H1 (cell line): ENCODE measurements around the gene PRRC2C. TPM values are rescaled to one million over a fixed set of nuclear protein-coding genes. Genes with fewer than 3 reads are reported as not detected.

Source experiments
- BACH1 ChIP-seq: IDR thresholded peaks from 2 replicates; pipeline ENCODE4 v1.6.1; 2012; ENCODE audit warnings: low read length, improper control_type of control experiment
- CTBP2 ChIP-seq: IDR thresholded peaks from 2 replicates; pipeline ENCODE4 v1.7.0; 2011; ENCODE audit warnings: borderline replicate concordance, mild to moderate bottlenecking, moderate library complexity, mixed read lengths, low read length; ENCODE audit not compliant: insufficient read depth, insufficient read length
- EP300 ChIP-seq, 2 experiments: IDR thresholded peaks; 1 replicate in 1 of 2; 2 replicates in 1 of 2; pipeline ENCODE4 v1.6.1; 2011 to 2012; ENCODE audit warnings: low read depth in 2 of 2, low read length in 2 of 2, mild to moderate bottlenecking in 2 of 2, borderline replicate concordance in 1 of 2, inconsistent platforms in 1 of 2, moderate library complexity in 1 of 2
- POU5F1 ChIP-seq: IDR thresholded peaks from 2 replicates; pipeline ENCODE4 v1.6.1; 2011; ENCODE audit warnings: low read depth, mild to moderate bottlenecking, low read length, moderate library complexity
- SIN3A ChIP-seq, 2 experiments: IDR thresholded peaks in 1 of 2; conservative IDR thresholded peaks in 1 of 2; 2 replicates each; pipeline ENCODE4 v1.6.1; 2011 to 2012; ENCODE audit warnings: low read length in 2 of 2, improper control_type of control experiment in 1 of 2, low read depth in 1 of 2, mild to moderate bottlenecking in 1 of 2
- polyA plus RNA-seq, 7 experiments: library from polyadenylated mRNA; depleted of rRNA in 3 of 7; stranded (reverse) in 5 of 7; unstranded in 2 of 7; fragments of >200 nt in 5 of 7; fragments of 200-250 nt in 2 of 7; gene quantifications; 1 replicate in 5 of 7; 2 replicates in 1 of 7; 4 replicates in 1 of 7; pipeline versions ENCODE4 v1.2.1 to v1.2.3, GENCODE V29; 2011 to 2013; ENCODE audit warnings: missing spikeins in 2 of 7, mixed read lengths in 2 of 7
- total RNA-seq: library from RNA; stranded (reverse); fragmentation: NEBNext Ultra II Directional; extraction: Animal tissue kit (Norgen Biotek cat#: 25700); gene quantifications from 2 replicates; pipeline ENCODE4 v1.2.1, GENCODE V29; 2021
- TF ChIP-seq, protein P1 (sequence below): fragments of 300-600 bp; sonication (generic); IDR thresholded peaks from 2 replicates; pipeline ENCODE4 v1.7.1; 2012; ENCODE audit warnings: low read length, moderate library complexity, mild to moderate bottlenecking, inconsistent platforms; ENCODE audit not compliant: insufficient replicate concordance

PRRC2C gene
- total and polyA plus RNA-seq, 2 of the 8 experiments (the other 6 are each of a cell fraction or from before 2014, with no cell fraction given), result 125 to 264 TPM

DNA sequence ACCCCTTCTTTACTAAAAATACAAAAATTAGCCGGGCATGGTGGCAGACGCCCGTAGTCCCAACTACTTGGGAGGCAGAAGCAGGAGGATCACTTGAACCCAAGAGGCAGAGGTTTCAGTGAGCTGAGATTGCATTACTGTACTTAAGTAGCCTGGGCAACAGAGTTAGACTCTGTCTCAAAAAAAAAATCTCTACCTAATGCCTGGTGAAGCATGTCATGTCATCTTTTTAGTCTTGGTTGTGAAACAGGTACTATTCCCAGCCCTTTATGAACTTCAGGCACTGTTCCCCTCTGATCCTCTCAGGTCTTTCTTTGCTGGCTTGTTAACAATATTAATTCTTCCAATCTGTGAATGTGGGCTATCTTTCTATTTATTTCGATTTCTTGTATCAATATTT is 22.1 kb downstream of the PRRC2C start (continued):
- TF ChIP-seq CTBP2 (no peak), BACH1 (no peak), POU5F1 (no peak), EP300 (IDR thresholded peaks at IDR 0.05; ENCODE audit: borderline replicate concordance in 1 of 2, low read depth in 2 of 2, low read length in 2 of 2) (no peak), SIN3A (conservative IDR thresholded peaks at IDR 0.05 in 1 of 2, IDR thresholded peaks at IDR 0.05 in 1 of 2; ENCODE audit: low read depth in 1 of 2, low read length in 2 of 2) (no peak)
- TF ChIP-seq, protein P1, sequence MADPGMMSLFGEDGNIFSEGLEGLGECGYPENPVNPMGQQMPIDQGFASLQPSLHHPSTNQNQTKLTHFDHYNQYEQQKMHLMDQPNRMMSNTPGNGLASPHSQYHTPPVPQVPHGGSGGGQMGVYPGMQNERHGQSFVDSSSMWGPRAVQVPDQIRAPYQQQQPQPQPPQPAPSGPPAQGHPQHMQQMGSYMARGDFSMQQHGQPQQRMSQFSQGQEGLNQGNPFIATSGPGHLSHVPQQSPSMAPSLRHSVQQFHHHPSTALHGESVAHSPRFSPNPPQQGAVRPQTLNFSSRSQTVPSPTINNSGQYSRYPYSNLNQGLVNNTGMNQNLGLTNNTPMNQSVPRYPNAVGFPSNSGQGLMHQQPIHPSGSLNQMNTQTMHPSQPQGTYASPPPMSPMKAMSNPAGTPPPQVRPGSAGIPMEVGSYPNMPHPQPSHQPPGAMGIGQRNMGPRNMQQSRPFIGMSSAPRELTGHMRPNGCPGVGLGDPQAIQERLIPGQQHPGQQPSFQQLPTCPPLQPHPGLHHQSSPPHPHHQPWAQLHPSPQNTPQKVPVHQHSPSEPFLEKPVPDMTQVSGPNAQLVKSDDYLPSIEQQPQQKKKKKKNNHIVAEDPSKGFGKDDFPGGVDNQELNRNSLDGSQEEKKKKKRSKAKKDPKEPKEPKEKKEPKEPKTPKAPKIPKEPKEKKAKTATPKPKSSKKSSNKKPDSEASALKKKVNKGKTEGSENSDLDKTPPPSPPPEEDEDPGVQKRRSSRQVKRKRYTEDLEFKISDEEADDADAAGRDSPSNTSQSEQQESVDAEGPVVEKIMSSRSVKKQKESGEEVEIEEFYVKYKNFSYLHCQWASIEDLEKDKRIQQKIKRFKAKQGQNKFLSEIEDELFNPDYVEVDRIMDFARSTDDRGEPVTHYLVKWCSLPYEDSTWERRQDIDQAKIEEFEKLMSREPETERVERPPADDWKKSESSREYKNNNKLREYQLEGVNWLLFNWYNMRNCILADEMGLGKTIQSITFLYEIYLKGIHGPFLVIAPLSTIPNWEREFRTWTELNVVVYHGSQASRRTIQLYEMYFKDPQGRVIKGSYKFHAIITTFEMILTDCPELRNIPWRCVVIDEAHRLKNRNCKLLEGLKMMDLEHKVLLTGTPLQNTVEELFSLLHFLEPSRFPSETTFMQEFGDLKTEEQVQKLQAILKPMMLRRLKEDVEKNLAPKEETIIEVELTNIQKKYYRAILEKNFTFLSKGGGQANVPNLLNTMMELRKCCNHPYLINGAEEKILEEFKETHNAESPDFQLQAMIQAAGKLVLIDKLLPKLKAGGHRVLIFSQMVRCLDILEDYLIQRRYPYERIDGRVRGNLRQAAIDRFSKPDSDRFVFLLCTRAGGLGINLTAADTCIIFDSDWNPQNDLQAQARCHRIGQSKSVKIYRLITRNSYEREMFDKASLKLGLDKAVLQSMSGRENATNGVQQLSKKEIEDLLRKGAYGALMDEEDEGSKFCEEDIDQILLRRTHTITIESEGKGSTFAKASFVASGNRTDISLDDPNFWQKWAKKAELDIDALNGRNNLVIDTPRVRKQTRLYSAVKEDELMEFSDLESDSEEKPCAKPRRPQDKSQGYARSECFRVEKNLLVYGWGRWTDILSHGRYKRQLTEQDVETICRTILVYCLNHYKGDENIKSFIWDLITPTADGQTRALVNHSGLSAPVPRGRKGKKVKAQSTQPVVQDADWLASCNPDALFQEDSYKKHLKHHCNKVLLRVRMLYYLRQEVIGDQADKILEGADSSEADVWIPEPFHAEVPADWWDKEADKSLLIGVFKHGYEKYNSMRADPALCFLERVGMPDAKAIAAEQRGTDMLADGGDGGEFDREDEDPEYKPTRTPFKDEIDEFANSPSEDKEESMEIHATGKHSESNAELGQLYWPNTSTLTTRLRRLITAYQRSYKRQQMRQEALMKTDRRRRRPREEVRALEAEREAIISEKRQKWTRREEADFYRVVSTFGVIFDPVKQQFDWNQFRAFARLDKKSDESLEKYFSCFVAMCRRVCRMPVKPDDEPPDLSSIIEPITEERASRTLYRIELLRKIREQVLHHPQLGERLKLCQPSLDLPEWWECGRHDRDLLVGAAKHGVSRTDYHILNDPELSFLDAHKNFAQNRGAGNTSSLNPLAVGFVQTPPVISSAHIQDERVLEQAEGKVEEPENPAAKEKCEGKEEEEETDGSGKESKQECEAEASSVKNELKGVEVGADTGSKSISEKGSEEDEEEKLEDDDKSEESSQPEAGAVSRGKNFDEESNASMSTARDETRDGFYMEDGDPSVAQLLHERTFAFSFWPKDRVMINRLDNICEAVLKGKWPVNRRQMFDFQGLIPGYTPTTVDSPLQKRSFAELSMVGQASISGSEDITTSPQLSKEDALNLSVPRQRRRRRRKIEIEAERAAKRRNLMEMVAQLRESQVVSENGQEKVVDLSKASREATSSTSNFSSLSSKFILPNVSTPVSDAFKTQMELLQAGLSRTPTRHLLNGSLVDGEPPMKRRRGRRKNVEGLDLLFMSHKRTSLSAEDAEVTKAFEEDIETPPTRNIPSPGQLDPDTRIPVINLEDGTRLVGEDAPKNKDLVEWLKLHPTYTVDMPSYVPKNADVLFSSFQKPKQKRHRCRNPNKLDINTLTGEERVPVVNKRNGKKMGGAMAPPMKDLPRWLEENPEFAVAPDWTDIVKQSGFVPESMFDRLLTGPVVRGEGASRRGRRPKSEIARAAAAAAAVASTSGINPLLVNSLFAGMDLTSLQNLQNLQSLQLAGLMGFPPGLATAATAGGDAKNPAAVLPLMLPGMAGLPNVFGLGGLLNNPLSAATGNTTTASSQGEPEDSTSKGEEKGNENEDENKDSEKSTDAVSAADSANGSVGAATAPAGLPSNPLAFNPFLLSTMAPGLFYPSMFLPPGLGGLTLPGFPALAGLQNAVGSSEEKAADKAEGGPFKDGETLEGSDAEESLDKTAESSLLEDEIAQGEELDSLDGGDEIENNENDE, result no peak
